Stimulated activated CD4-positive, alpha-beta T cell treated with anti-CD3 and anti-CD28 coated beads, Interleukin-2, amount 100 ng/mL, for 48 hours (primary cell): ENCODE data around the gene ODC1.
"Not testable (repeated sequence)": the region's sequence is repeated elsewhere in the genome, so short reads cannot be mapped to it uniquely, and the experiment has no call there.

Experiments used
- DNase-seq, 2 donors: peaks; one replicate each; pipeline ENCODE4 v3.0.0-alpha.2; 2020

ODC1 gene

DNA sequence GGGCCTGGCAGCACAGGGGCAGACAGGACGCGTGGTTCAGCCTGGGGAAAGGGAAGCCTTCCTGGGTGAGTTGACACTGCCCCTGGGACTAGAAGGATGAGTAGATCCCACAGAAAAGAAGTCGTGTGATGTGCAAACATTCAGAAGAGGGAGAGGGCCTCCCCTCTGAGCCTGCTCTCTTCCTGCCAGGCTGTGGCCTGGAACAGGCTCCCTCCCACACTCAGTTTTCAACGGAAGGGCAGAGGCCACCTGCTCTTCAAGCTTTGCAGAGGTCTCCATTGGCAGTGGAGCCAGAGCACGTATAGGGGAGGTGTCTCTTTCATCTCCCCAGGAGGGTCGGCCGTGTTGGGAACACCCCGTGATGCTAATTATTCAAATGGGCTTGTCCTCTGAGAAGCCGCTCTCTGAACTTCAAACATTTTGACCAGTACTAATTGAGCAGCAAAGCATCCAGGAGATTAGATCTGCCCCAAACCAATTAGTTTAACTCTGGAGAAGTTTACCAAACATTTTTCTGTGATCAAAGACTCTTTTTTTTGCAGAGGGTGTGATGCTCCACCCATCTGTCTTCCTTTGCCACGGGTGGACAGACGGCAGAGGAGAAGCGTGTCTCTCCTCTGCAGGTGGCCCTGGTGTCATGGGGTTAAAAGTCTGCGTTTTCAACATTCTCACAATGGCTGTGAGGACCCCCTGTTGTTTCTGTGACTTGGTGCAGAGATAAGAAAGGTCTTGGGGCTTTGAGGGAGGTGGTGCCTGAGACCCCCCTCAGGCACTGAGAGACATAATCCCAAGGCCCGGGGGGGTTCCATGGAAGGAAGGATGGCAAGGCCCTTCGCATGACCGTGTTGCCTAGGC, 29.5 kb upstream of the ODC1 start:
- DNase-seq: no peak

GRCh38 chr2:10476723-10477442, 28.8 kb upstream of the ODC1 start:
- DNase-seq: no peak

DNA sequence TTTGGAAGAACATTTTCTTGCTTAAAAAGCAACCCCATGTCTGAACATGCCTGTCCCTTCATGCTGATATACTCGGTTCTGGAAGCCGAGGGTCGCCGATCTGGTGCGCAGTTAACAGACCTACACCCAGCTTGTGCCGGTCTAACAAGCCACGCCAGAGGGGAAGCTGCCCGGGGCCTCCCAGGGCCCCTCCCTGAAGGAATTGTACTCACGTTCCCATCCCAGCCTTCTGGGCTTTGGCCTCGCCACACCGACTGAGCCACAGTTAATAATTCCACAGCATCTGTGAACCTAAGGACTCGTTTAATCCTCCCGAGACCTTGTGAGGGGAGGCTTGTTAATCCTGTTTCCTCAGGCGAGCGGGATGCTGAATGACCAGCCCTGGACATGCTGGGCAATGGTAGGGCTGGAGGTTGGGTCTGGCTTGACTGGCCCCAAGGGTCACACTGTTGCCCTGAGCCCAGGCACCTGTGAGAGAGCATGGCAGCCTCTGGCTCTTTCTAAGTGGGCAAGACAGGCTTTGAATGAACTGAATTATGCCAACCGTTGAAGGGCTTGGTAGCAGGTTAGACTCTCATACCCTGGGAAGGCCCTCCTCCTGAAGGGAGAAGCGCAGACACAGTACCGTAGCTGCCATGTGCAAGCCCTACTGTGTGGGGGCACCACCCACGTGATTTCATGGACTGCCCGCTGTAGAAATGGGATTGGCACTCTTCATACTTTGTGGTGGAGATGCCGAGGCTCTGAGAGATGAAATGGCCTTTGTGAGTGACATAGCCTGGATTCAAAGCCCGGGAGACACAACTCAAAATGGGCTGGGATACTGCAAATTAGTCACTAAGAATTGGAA, 27.9 kb upstream of the ODC1 start:
- DNase-seq: no peak

- DNase-seq: no peak
Observed at GRCh38 chr2:10475221-10475722, 27.1 kb upstream of the ODC1 start.

- DNase-seq: no peak
Observed at GRCh38 chr2:10473121-10473756, 25.1 kb upstream of the ODC1 start.

DNA sequence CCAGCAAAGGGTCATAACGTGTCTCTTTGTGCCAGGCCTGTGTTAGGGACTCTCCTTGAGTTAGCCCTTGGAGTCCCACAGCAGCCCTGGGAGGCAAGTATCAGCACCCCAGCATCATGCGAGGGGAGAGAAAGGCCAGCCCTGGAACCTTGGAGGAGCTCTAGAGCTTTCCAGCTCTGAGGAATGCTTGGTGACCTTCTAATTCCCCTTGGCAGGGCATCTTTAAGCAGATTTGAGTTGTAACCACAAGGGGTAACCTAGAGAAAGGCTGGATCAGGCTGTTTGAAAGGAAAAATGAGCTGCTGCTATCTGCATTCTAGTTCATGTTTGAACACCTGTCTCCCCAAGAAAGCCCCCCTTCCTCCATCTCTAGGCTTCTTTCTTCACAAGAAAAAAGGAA, 23.8 kb upstream of the ODC1 start:
- DNase-seq: no peak

- no peak for DNase-seq
Observed at GRCh38 chr2:10471046-10471571, 23.0 kb upstream of the ODC1 start.

DNA sequence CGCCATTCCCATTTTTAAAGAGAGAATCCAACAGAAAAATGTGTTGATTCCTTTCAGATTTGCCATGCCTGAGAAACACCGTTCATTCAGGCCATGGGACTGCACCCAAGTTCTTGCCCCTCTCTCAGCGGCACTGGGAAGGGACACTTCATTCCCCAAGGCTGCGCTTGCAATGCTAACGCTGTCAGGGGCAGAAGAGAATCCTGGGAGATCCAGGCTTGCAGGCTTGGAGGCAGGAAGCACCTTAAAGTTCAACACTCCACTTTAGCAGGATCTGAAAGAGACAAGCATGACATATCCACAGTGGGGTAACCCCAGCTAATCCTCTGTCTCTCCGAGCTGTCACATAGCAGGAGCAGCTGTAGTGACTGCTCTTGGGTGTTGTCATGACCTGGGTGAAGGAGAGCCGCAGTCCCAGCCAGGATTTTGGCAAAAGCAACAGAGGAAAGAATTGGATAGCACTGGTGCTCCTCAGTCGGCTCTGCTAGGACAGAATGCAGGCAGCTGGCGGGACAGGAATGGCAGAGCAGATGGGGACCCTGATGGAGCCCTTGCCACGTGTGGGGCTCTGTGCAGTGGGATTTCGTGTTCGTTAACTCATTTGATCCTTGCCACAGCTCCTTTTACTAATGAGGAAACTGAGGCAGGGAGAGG, 22.0 kb upstream of the ODC1 start:
- DNase-seq: no peak

- no peak for DNase-seq
Observed at GRCh38 chr2:10469301-10469700, 21.2 kb upstream of the ODC1 start.

GRCh38 chr2:10467401-10467800, 19.3 kb upstream of the ODC1 start:
- no peak for DNase-seq

GRCh38 chr2:10466801-10467200, 18.7 kb upstream of the ODC1 start:
- no peak for DNase-seq

- DNase-seq: no peak
Observed at GRCh38 chr2:10465910-10466309, 17.8 kb upstream of the ODC1 start.

- no peak for DNase-seq
Observed at GRCh38 chr2:10462178-10463083, 14.3 kb upstream of the ODC1 start.

DNA sequence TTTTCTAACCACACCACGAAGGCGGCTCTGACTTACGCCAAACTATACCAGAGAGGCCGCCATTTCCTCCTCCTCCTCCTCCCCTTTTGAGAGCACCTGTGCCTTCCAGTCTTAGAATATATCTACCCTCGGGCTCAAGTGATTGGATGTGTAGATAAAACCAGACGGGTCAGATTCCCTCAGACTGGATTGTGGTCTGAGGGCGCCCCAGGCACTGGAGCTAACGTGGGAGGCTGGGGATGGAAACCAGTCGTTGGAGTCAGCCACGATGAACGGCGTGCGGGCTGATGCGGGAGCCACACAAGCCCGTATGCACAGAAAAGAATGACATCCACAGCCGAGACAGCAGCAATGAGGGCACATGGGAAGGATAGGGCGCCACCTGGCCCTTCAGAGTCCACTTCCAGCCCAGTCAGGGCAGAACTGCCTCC, 12.3 kb upstream of the ODC1 start:
- no peak for DNase-seq

DNA sequence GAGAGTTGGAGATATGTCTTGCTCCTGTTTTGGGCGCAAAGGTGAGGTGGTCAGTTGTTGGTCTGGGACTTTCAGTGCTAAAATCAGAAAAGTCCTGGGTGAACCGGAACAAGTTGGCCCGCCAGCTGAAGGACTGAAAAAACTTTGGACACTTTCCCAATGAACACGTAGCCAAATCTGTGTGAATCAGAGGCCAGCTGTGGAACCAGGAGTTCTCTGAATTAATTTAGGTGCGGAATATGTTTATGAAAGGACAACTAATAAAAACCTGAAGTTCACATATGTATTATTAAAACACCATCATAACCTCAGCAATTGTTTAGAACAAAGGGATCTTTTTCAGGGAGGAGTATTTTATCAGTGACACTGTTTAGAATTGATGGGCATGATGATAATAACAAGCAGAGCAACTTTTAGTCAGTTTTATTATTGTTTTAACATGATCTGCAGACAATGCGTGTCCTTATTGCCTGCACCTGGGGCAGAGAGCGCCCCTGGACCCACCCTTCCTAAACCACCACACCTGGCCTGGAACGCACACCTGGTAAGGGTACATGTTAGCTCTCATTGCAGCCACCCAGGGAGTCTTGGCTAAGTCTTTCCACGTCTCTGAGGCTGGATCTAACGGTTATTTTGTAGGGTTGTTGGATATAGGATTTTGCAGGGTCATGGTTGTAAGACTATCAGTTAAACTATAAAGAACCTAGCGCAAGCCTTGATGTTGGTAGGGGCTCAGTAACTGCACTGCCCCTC, 9.9 kb upstream of the ODC1 start:
- DNase-seq: no peak

DNA sequence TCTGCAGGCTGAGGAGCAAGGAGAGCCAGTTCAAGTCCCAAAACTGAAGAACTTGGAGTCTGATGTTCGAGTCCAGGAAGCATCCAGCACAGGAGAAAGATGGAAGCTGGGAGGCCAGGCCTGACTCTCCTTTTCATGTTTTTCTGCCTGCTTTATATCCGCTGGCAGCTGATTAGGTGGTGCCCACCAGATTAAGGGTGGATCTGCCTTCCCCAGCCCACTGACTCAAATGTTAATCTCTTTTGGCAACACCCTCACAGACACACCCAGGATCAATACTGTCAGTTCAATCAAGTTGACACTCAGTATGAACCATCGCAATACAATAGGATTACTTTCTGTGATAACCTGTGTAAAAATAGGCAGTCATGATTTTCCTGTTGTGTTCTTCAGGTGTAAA, 9.1 kb upstream of the ODC1 start:
- not testable (repeated sequence) for DNase-seq

DNA sequence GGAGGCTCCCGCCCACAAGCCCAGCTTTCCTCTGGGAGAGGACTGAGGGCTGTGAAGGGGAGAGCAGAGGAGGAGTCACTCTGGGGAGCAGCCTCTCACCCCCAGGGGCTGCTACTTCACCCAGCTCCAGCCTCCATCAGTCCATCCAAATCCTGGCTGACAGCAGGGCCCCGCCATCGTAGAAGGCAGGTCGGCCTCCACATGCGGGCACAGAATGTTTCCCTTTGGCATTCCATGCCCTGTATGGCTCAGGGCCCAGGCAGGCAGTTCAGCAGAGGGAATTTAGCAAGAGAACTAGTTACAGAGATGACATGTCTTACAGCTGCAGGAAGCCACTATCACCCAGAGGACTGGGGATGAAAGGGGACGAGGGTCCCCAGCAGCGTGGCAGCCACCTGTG, 6.4 kb upstream of the ODC1 start:
- no peak for DNase-seq

GRCh38 chr2:10453905-10454298, 5.8 kb upstream of the ODC1 start:
- DNase-seq: no peak

DNA sequence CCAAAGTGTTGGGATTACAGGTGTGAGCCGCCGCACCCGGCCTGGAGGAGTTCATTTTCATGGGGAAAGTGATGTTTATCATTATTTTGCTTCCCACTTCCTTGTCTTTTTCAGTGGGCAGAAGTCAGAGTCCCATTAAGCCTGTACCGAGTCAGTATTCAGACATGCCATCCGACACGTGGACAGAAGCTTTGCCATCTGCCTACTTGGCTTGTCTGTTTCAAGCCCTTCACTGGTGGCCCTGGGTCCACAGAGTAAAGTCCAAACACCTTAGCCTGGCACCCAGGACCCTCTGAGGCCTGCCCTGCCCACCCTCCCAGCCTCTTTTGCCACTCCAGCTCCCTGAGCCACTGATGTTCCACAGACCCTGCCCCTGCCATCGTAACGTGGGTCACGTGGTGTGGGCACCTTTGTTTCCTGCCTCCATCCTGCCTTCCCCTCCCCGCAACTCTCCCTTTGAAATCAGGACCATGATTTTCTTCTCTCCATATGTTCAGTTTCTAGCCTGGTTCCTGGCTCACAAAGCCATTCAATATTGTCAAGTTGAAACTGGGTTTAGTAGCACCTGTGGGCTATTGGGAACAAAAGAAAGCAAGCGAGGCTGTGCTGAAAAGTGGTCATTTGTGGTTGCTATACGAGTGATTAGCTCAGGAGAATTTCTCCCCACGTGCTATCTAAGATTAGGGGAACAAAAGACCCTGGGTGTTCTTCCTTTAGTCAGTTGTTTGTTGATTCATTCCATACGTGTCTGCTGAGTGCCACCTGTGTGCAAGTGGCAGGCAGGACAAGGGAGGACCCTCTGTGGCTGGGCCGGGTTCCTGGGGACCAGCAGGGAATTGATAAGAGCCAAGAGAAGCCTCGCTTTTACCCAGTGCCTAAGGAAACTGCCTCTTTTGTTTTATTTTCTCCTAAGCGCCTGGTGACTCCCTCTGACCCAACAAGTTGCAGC, 5.1 kb upstream of the ODC1 start:
- no peak for DNase-seq
